Hematopoietic multipotent progenitor cell treated with erythropoietin and hydrocortisone succinate and interleukin-3 and kit ligand, for 15 days (in vitro differentiated cells): ENCODE results near the gene CCDC102B.
"Not testable (repeated sequence)": the region's sequence is repeated elsewhere in the genome, so short reads cannot be mapped to it uniquely, and the experiment has no call there.

ENCODE experiments used
- DNase-seq: peaks from one replicate; pipeline ENCODE4 v3.0.0-alpha.2; 2015; ENCODE audit warnings: low spot score

Gene CCDC102B

DNA sequence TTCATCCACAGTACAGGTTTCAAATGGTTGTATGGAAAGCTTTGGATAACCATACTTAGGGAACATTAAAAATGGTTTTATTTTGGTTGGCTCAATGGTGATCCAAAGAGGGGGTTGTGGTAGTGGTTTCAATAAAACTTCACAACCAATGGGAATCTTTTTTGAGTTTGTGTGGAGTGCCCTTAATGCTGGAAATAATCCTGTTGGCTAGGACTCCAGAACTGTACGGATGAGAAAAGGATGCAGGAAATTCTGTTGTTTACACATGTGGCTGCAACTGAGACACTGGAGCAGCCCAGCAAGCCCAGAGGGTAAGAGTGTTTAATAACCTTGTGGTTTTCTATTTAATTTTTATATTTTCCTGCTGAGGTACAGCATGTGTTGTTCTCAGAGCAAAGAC lies at the start of gene CCDC102B:
Gene CCDC102B, plus strand, starts transcription at position 210 of the 400 bp plus-strand sequence. CDS start 38,684 bp downstream, outside the sequence.
- no peak for DNase-seq

DNA sequence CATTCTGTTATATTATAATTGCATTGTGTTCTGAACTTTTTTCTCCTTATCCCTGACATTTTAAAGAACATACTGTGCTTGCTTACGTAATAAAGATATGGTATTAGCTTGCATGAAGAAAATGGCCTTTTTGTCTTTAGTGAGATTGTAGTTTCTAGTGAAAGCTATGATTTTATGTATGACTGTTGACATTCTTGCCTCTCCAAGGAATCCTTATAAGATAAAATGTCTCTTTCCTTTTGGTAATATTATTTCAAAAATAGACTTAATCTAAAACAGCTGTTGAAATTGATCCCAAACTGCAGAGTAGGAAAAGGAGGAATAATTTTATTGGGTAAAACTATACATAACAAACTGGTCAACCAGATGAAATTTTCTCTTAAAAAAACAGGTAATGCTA lies 40.8 kb upstream of the CCDC102B start:
- DNase-seq, result no peak

DNA sequence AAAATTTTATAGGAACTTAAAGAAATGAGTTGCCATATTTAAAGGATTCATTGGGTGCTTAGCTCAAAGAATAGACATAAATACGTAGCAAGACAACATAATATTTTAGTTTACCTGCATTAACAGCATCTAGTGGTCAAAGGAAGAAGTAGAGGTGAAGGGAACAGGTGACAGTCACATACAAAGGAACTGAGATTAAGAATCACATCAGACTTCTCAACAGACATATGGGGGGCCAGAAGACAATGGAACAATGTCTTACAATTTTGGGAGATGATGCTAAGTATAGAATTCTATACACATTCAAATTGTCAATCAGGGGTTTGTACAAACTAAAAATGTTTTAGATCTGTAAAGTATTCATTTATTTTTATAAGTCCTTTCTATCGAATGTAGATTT lies 38.6 kb upstream of the CCDC102B start:
- DNase-seq, result no peak

DNA sequence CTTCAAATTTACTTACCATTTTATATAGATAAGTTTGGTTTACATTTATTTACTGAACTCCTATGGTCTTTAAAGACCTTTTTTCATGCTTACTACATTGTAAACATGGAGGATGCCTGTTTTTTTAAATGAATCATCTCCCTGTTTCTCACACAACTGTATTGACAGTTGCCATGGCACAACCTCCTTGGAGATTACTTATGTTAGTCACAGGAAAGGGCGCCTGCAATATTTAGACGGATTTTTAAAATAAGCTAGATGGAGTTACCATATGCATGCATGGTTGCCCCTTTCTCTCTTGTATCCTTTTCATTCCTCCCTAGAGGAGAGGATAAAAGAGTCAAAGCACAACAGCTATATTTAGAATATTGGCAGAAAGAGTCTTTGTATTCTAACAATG lies 34.8 kb upstream of the CCDC102B start:
- DNase-seq, result no peak

DNA sequence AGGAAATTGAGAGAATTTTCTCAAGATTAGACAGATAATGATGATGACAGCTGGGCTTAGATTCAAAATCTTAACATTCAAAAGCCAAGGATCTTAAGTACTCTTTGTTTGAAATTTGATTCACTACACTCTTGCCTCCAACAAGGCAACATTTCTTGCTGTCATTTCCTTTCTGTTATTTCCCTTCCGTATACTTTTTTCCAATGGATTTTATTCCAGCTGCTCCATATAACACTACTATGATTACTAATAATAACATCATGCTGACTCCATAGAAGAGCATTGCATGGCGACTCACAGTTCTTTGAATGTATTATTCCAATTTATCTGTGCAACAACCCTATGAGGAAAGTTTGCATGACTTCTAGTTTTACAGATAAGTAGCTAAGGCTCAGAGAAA lies 33.9 kb upstream of the CCDC102B start:
- DNase-seq, result no peak

DNA sequence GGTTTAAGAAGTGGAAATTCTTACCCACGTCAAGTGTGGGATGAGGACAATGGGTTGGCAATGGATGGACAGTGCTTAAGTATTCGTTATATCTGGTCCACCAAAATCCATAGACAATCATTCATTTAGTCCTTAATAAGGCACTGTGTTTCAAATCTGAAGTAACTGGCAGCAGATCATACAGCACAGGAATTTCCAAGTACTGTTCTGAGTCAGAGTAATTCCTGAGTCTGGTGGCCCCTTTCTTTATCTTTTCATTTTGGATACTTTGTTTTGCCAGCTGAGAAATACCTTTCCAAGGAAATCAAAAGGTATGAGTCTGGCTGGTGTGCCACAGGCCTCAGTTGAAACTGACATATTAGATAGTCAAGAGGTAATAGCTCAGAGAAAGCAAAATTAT lies 31.4 kb upstream of the CCDC102B start:
- DNase-seq, result no peak

DNA sequence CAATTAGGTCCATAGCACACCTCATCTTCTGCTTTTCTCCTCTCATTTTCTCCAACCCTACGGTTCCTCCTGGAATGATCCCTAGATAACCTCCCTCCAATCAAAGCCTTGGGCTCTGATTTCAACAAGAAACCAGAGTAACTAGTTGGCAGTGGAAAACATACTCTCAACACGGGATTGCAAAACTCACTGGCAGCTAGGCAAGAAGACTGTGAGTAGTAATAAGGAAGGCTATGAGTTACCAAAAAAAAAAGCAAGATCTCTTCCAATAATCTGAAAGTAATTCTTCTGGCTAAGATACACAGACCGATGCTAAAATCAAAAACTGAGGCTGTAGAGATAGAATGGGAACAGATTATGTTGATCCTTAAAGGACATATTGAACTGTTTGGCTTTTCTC lies 28.4 kb upstream of the CCDC102B start:
- no peak for DNase-seq

DNA sequence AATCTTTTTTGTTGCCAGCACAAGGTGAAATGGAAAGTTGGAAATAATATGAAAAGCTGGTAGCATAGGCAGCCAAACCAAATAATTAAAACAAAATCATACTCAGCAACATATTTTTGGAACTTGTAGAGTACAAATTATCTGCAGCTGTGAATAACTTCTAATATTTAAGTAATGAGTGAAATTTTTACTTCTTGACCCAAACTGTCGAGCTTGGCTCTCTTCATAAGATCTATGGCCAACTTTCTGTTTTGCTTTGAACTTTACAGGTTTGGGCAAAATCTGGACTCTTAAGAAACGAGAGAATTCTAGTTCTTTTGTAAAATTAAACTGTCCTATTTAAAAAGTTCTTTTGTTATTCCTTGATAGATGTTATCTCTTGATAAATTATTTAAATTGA lies 25.6 kb upstream of the CCDC102B start:
- no peak for DNase-seq

DNA sequence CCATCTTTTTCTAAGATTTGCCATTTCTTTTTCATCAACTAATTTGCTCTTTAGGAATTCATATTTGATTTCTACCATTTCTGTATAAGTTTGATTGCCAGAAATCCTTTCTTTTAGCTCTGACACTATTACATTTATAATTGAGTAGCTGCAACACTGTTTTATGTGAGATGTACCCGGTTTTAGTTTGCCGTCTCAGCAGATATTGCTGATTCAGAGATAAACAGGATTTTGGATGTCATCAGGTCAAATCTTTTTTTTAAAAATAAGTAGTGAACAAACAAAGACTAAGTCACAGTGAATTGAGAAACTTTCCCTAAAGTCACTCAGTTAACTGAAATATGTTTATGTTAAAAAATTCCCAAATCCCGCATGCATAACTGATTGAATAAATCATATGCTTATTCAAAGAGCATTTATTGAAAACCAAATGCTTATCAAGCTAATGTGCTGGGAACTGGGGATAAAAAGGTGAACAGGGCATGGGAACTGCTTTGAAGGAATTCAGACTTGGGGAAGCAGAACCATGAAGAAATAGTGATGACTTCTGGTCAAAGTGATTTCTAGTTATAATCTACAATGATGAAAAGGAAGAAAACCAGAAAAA lies 19.5 kb upstream of the CCDC102B start:
- no peak for DNase-seq

DNA sequence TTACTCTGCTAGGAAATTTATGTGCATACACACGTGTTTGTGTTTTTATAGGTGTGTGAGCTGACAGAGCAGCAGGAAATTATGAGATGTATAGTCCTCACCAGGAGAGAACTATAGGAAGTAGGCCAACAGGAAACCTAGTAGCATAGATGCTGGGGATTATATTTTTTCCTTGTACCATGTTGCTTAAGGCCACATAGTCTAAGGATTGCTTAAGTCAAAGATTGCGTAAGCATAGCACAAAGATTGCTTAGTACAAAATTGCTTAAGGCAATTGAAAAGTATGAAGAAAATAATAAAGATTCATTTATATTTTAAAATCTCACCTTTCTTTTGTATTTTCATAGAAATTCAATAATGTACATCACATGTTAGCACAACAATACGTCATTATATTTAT lies 18.7 kb upstream of the CCDC102B start:
- DNase-seq, result no peak

DNA sequence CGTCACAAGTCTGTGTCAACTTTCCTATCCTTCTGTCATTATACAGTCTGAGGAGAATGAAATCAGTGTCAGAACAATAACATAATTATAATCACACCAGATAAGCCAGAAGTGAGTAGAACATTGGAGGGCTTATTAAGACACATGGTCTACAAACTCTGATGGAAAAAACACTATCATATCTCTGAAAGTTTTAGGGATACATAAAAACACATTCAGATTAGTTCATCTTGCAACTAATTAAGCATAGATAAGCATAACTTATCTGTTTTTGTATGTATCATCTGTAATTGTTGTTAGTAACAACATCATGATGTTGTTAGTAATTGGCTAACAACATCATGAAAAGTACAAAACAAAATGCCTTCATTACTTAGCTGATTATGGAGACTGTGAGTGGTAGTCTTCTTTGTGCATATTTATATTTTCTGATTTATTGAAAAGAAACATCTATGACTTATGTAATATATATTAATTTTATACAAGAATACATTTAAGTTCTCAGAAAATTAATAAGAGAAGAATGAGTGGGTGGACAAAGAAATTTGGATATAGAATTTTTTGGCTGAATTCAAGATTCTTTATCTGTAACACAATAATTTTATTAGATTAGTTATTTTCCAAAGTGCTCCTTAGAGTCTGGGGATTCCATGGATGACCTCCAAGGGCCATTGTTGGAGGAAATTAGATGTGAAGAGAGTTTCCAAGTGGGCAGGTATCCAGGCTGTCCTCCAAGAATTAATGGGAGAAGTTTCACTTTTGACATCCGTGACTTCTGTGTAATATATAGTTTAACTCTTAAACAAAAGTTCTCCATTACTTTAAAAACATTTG lies 16.9 kb upstream of the CCDC102B start:
- no peak for DNase-seq

DNA sequence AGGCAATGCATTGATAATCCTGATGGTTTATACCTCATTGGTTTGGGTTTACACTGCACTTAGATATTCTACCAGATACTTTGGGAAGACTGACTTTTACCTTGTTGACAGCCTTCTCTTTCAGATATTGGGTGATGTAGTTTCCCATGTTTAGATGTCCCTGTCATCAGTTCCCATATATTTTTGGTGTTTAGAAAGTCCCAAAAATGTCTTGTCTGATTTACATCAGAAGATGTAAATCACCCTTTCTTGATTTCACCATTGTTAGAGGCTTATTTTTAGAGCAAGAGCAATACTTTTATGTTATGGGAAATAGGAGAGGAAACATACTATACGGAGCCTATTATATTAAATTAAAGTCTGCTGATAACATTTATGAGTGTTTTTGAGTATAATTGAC lies 14.4 kb upstream of the CCDC102B start:
- DNase-seq, result no peak

DNA sequence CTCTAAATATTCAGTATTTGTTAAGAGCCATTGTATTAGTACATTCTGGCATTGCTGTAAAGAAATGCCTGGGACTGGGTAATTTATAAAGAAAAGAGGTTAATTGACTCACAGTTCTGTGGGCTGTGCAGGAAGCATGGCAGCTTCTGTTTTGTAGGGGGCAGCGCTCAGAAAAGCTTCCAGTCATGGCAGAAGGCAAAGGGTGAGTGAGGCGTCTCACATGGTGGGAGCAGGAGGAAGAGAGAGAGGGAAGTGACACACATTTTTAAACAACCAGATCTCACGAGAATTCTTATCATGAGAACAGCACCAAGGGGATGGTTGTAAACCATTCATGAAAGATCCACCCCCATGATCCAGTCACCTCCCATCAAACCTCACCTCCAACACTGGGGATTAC lies 13.8 kb upstream of the CCDC102B start:
- DNase-seq, result no peak

DNA sequence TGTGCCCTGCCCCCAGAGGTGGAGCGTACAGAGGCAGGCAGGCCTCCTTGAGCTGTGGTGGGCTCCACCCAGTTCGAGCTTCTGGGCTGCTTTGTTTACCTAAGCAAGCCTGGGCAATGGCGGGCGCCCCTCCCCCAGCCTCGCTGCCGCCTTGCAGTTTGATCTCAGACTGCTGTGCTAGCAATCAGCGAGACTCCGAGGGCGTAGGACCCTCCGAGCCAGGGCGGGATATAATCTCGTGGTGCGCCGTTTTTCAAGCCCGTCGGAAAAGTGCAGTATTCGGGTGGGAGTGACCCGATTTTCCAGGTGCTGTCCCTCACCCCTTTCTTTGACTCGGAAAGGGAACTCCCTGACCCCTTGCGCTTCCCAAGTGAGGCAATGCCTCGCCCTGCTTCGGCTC lies 7.6 kb upstream of the CCDC102B start:
- DNase-seq, result not testable (repeated sequence)

DNA sequence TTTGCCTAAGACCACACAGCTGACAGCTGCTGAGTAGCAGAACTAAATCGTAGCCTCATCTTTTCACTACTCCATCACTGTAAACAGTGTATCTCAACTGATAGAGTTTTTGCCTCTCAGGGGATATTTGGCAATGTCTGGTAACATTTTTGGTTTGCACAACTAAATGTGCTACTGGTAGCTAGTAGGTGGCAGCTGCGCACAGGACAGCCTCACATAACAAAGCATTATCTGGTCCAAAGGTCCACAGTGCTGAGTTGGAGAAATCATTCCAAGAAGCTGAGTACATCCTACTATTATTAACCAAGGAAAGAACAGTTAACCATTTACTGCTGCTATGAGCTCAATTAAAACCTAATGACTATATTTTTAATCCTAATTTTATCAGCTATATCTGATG lies 6.1 kb upstream of the CCDC102B start:
- no peak for DNase-seq

DNA sequence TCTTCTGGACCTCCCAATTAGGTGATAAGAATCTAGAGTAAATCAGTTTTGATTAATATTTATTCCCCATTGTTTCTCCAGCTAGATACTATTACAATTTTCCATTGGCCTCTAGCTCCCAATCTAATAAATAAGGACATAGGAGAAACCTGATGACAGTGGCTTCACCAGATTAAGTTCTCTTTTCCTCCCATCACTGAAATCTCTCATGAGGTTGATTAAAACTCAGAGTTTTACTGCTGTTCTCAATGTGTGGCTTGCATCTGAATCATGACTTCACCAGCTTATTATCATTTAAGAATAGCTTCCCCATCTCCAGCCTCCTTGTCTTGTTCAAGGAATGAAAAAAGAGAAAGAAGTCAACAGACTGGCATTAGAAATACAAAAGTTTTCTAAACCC lies 3.9 kb upstream of the CCDC102B start:
- DNase-seq, result no peak

DNA sequence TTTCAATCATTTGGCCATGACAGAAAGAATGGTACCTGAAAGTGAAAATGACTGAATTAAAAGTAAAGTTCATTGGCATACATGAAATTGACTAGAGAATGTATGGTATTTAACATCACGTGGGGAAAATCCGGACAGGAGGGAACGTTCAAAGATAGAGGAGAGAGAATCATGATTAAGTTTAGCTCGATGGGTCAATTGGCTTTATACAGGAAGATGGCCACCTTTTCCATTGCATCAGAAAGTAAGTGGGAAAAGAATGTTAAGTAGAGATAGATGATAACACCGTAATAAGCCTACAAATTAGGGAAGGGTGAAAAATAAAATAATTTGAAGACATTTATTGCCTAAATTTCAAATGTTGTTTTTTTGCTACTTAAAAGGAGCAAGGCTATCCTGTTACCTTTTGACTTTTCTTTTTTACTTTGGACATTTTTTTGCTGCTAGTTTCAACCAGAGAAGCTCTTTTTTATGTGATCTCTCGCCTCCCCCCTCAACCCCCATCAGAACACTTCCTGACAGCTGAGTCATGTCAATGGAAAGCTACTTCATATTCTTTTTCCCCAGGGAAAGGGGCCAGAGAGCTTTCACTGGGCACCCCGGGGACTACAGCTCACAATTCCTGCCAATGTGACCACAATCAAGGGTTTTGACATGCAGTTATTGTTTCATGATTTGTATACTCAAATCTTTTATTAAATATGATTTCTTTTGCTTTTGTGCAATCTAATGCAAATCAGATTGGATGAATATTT lies 767 bp upstream of the CCDC102B start:
- no peak for DNase-seq

DNA sequence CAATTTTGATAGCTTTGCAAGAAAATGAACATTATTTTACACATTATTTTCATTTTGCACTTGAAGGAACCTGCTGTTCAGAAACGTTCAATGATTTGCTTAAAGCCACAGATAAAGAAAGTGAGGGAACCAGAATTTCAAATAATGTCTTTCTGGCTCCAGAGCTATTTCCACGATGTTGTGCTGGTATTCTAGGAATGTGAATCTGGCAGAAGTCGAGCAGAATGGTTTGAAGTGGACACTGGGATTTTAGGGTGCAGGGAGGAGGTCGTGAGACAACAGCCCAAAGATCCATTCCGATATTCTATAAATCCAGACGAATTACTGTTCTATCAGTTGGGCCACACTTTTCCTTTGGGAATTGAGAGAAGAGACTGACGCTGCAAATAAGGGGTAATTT lies 2.2 kb downstream of the CCDC102B start:
- DNase-seq, result no peak

DNA sequence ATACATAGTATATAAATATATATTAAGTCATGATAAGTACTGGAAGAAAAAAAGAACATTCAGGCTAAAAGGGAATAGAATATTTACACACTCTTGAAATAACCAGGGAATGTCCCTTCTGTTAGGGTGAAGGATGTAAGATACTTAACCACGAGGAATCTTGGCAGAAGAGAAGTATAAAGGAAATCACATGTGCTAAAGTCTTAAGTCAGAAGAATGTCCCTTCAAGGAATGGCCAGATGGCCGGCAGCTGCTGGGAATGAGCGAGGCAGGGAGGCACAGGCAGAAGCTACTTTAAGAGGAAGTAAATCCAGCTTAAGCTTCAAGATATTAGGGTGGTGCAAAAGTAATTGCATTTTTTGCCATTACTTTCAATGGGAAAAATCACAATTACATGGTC lies 5.5 kb downstream of the CCDC102B start:
- no peak for DNase-seq

DNA sequence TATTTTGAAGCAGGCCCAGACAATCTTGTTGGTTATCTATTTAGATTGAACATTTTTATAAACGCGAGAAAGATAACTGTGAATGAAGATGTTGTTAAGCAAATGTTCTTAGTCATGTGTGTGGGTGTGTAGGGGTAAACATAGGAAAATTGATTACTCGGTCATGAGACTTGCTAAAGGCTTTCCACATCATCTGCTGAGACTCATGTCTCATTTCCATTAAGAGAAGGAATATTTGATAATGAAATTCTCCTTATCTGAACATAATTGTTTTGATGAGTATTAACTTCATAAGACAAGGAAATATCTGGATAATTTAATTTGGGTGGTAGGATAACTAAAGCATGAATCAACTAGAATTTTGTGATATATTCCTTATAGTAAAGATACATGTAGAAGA lies 19.7 kb downstream of the CCDC102B start:
- no peak for DNase-seq

DNA sequence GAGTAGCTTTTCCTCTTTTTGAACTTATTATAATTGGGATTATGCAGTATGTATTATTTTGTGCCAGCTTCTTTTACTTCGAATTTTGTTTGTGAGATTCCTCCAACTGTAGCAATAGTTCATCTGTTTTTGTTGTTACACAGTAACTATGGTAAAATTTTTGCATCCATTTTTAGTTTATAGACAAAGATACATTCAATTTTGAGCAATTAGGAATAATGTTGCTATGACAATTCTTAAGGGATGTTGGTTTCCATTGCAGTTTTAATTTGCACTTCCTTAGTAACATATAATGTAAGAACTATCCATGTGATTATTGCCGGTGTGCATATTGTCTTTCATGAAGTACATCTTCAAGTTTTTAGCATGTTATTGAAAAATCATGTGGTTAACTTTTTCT lies 20.7 kb downstream of the CCDC102B start:
- DNase-seq, result no peak

DNA sequence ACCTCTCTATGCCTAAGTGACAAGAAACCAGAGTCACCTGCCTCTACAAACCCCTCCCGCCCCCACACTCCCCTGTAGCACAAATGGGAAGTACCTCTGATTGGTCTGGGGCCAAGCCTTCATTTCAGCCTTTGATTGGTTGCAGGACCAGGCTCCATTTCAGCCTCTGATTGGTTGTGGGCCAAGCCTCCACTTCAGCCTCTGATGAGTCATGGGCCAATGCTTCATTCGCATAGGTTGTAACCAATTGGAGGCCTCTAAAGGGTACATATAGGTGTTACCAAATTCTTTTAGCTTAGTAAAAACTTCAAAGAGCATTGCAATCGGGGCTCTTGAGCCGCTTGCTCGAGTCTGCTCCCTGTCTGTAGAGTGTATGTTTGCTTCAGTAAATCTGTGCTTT lies 25.0 kb downstream of the CCDC102B start:
- DNase-seq, result no peak

DNA sequence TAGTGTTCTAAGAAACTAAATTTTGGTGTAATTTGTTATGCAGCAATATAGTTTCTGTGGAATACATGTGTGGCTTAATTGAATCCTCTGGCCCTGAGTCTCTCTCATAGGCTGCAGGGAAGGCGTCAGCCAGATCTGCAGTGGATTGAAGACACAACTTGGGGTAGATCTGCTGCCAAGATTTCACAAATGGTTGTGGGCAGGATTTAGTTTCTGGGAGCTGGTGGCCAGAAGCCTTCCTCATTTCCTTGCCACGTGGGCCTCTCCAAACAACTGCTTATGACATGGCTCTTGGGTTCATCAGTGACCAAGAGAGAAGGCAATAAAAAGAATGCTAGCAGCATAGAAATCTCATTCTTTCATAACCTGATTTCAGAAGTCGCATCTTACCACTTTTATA lies 28.2 kb downstream of the CCDC102B start:
- no peak for DNase-seq
